H9 (cell line): Measurements from ENCODE around the gene GSTP1. TPM values are rescaled to one million over a fixed set of nuclear protein-coding genes. Genes with fewer than 3 reads are reported as not detected.

ENCODE experiments used
- DNase-seq: peaks from one replicate; pipeline ENCODE4 v3.0.0-alpha.2; 2017
- H2AFZ ChIP-seq: one replicate; pipeline ENCODE4 v1.6.1; 2013; ENCODE audit warnings: mild to moderate bottlenecking, low read length, control low read depth, moderate library complexity
- H2AK5ac ChIP-seq: 2 replicates; pipeline ENCODE4 v1.6.1; 2013; ENCODE audit warnings: low read length, control low read depth, mixed read lengths; ENCODE audit not compliant: insufficient read length
- H2BK120ac ChIP-seq: one replicate; pipeline ENCODE4 v1.6.1; 2013; ENCODE audit warnings: low read depth, mild to moderate bottlenecking, low read length, control low read depth, inconsistent platforms; ENCODE audit not compliant: poor library complexity, severe bottlenecking
- H2BK12ac ChIP-seq: 2 replicates; pipeline ENCODE4 v1.6.1; 2013; ENCODE audit warnings: low read length, control low read depth, mixed read lengths, low read depth; ENCODE audit not compliant: insufficient read length
- H2BK15ac ChIP-seq: 2 replicates; pipeline ENCODE4 v1.6.1; 2013; ENCODE audit warnings: low read depth, low read length, control low read depth
- H2BK20ac ChIP-seq: one replicate; pipeline ENCODE4 v1.6.1; 2013; ENCODE audit warnings: low read depth, mild to moderate bottlenecking, low read length, control low read depth, inconsistent platforms; ENCODE audit not compliant: poor library complexity, severe bottlenecking
- H2BK5ac ChIP-seq: 2 replicates; pipeline ENCODE4 v1.6.1; 2013; ENCODE audit warnings: low read length, control low read depth, mixed read lengths; ENCODE audit not compliant: insufficient read length
- H3K14ac ChIP-seq: 2 replicates; pipeline ENCODE4 v1.6.1; 2013; ENCODE audit warnings: low read length, control low read depth; ENCODE audit not compliant: insufficient read depth
- H3K18ac ChIP-seq: 2 replicates; pipeline ENCODE4 v1.6.1; 2013; ENCODE audit warnings: low read depth, mild to moderate bottlenecking, mixed read lengths, low read length, control low read depth; ENCODE audit not compliant: insufficient read length
- H3K23ac ChIP-seq: 2 replicates; pipeline ENCODE4 v1.6.1; 2013; ENCODE audit warnings: low read length, control low read depth, mixed read lengths, low read depth; ENCODE audit not compliant: insufficient read length
- H3K23me2 ChIP-seq: 2 replicates; pipeline ENCODE4 v1.6.1; 2013; ENCODE audit warnings: low read depth, mild to moderate bottlenecking, mixed read lengths, low read length, control low read depth; ENCODE audit not compliant: insufficient read length, poor library complexity, severe bottlenecking
- H3K27ac ChIP-seq: 2 replicates; pipeline ENCODE4 v1.5.1; 2013; ENCODE audit warnings: low read length, control low read depth, mixed read lengths, low read depth; ENCODE audit not compliant: insufficient read length
- H3K27me3 ChIP-seq: 2 replicates; pipeline ENCODE4 v1.6.1; 2013; ENCODE audit warnings: low read length, control low read depth, inconsistent platforms; ENCODE audit not compliant: insufficient read depth
- H3K4ac ChIP-seq: 2 replicates; pipeline ENCODE4 v1.6.1; 2013; ENCODE audit warnings: low read depth, mild to moderate bottlenecking, control low read depth, inconsistent platforms, low read length, moderate library complexity
- H3K4me1 ChIP-seq: 2 replicates; pipeline ENCODE4 v1.6.1; 2013; ENCODE audit warnings: low read length, control low read depth, inconsistent platforms; ENCODE audit not compliant: insufficient read depth
- H3K4me2 ChIP-seq: 2 replicates; pipeline ENCODE4 v1.6.1; 2013; ENCODE audit warnings: low read length, control low read depth, mixed read lengths; ENCODE audit not compliant: insufficient read length, insufficient read depth
- H3K56ac ChIP-seq: 2 replicates; pipeline ENCODE4 v1.6.1; 2013; ENCODE audit warnings: low read depth, mild to moderate bottlenecking, mixed read lengths, low read length, control low read depth; ENCODE audit not compliant: insufficient read length
- H3K79me1 ChIP-seq: 2 replicates; pipeline ENCODE4 v1.6.1; 2013; ENCODE audit warnings: low read depth, mild to moderate bottlenecking, moderate library complexity, low read length, control low read depth, inconsistent platforms; ENCODE audit not compliant: insufficient read depth, poor library complexity, severe bottlenecking
- H3K79me2 ChIP-seq: 2 replicates; pipeline ENCODE4 v1.6.1; 2013; ENCODE audit warnings: low read length, control low read depth, inconsistent platforms; ENCODE audit not compliant: insufficient read depth
- H3K9ac ChIP-seq: 2 replicates; pipeline ENCODE4 v1.6.1; 2013; ENCODE audit warnings: low read length, control low read depth, mixed read lengths; ENCODE audit not compliant: insufficient read length; ENCODE audit errors: extremely low read depth
- H3K9me3 ChIP-seq: one replicate; pipeline ENCODE4 v1.6.1; 2013; ENCODE audit warnings: low read depth, low read length, inconsistent platforms; ENCODE audit not compliant: control insufficient read depth
- H3T11ph ChIP-seq: one replicate; pipeline ENCODE4 v1.6.1; 2013; ENCODE audit warnings: mild to moderate bottlenecking, low read length, control low read depth, inconsistent platforms
- H4K20me1 ChIP-seq: one replicate; pipeline ENCODE4 v1.6.1; 2013; ENCODE audit not compliant: control insufficient read depth, insufficient read length, insufficient read depth
- H4K5ac ChIP-seq: 2 replicates; pipeline ENCODE4 v1.6.1; 2013; ENCODE audit warnings: low read depth, mild to moderate bottlenecking, mixed read lengths, low read length, control low read depth; ENCODE audit not compliant: insufficient read length
- H4K8ac ChIP-seq: replicated peaks from 2 replicates; pipeline ENCODE4 v1.6.1; 2013; ENCODE audit warnings: low read length, control low read depth, mixed read lengths, low read depth; ENCODE audit not compliant: insufficient read length
- H4K91ac ChIP-seq: 2 replicates; pipeline ENCODE4 v1.6.1; 2013; ENCODE audit warnings: low read depth, mild to moderate bottlenecking, moderate library complexity, mixed read lengths, low read length, control low read depth; ENCODE audit not compliant: insufficient read length
- H3K27ac Mint-ChIP-seq, 3 experiments: 2 replicates in 2 of 3; 3 replicates in 1 of 3; pipeline ENCODE4 v1.8.0; 2020 to 2021; ENCODE audit warnings: mixed read lengths in 3 of 3, mild to moderate bottlenecking in 1 of 3, moderate library complexity in 1 of 3
- H3K27me3 Mint-ChIP-seq: 2 replicates; pipeline ENCODE4 v1.8.0; 2021; ENCODE audit warnings: low read depth, mild to moderate bottlenecking, moderate library complexity, mixed read lengths
- H3K36me3 Mint-ChIP-seq, 3 experiments: 2 replicates in 2 of 3; 3 replicates in 1 of 3; pipeline ENCODE4 v1.8.0; 2020 to 2021; ENCODE audit warnings: low read depth in 3 of 3, mixed read lengths in 3 of 3; ENCODE audit not compliant: insufficient read depth in 1 of 3
- H3K4me1 Mint-ChIP-seq, 2 experiments: 2 replicates each; pipeline ENCODE4 v1.8.0; 2020; ENCODE audit warnings: mixed read lengths in 2 of 2
- H3K4me3 Mint-ChIP-seq, 2 experiments: 2 replicates in 1 of 2; 3 replicates in 1 of 2; pipeline ENCODE4 v1.8.0; 2020 to 2021; ENCODE audit warnings: mild to moderate bottlenecking in 2 of 2, mixed read lengths in 2 of 2, moderate library complexity in 1 of 2
- H3K9me3 Mint-ChIP-seq, 2 experiments: 2 replicates in 1 of 2; 3 replicates in 1 of 2; pipeline ENCODE4 v1.8.0; 2020; ENCODE audit warnings: mild to moderate bottlenecking in 2 of 2, mixed read lengths in 2 of 2, moderate library complexity in 1 of 2
- WGBS: extraction: QIAGEN DNeasy Blood & Tissue Kit; methylation state at CpG from one replicate; pipeline ENCODE4 v1.1.7; 2013; ENCODE audit warnings: missing lambda C conversion rate, low lambda C conversion rate, mixed read lengths; ENCODE audit not compliant: insufficient read length; ENCODE audit errors: extremely low coverage; 5-methylcytosine and 5-hydroxymethylcytosine counted together
- total RNA-seq: library from RNA; stranded (reverse); gene quantifications from 2 replicates; pipeline ENCODE4 v1.2.1, GENCODE V29; 2021
- TF ChIP-seq, protein P1 (sequence below): fragments of 200-600 bp; sonication (generic); conservative IDR thresholded peaks from 3 replicates; pipeline ENCODE4 v1.8.0; 2021; ENCODE audit warnings: antibody characterized with exemption, mild to moderate bottlenecking

GSTP1 gene
- total RNA-seq, 1 experiment from 2014 or later = 1,469 TPM

DNA sequence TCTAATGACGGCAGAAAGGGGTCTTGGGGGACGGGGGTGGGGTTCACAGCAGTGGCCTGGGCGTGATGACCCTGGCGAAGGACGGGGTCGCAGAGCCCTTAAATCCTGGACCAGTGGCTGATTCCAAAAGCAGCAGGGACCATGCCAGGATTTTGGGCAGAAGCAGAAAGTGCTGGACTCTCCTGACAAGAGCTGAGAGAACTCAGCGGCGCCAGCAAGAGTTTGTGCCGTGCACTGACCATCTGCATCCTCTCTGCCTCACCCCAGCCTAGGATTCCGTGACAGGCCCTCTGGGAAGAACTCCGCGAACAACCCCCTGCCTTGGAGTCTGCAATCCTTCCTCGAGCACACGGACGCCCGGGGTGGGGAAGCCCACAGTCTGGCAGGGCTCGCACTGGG, 22.5 kb downstream of the GSTP1 start:
- TF ChIP-seq, protein P1, sequence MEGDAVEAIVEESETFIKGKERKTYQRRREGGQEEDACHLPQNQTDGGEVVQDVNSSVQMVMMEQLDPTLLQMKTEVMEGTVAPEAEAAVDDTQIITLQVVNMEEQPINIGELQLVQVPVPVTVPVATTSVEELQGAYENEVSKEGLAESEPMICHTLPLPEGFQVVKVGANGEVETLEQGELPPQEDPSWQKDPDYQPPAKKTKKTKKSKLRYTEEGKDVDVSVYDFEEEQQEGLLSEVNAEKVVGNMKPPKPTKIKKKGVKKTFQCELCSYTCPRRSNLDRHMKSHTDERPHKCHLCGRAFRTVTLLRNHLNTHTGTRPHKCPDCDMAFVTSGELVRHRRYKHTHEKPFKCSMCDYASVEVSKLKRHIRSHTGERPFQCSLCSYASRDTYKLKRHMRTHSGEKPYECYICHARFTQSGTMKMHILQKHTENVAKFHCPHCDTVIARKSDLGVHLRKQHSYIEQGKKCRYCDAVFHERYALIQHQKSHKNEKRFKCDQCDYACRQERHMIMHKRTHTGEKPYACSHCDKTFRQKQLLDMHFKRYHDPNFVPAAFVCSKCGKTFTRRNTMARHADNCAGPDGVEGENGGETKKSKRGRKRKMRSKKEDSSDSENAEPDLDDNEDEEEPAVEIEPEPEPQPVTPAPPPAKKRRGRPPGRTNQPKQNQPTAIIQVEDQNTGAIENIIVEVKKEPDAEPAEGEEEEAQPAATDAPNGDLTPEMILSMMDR = no peak
- DNase-seq = no peak
- no CpG with 5 or more reads among the region's 17 CpGs for WGBS

More for the DNA sequence above, 22.5 kb downstream of the GSTP1 start:
- Histone ChIP-seq H2BK20ac (no peak overlapping the region), H2BK12ac (no peak overlapping the region), H4K5ac (no peak overlapping the region), H3K27ac (no peak overlapping the region), H3K4me1 (no peaks in the 10 kb centered on the region), H3K27me3 (no peaks in the 10 kb centered on the region), H2BK5ac (no peak overlapping the region), H3K23ac (no peak overlapping the region), H4K20me1 (no peaks in the 10 kb centered on the region), H3T11ph (no peak overlapping the region), H2BK15ac (no peak overlapping the region), H2AK5ac (no peak overlapping the region), H3K9me3 (no peaks in the 10 kb centered on the region), H3K9ac (no peak overlapping the region), H4K8ac (no peak overlapping the region), H3K56ac (no peak overlapping the region), H2AFZ (no peak overlapping the region), H2BK120ac (no peak overlapping the region), H3K79me1 (no peaks in the 10 kb centered on the region), H3K79me2 (no peaks in the 10 kb centered on the region), H4K91ac (no peak overlapping the region), H3K14ac (no peak overlapping the region), H3K23me2 (peaks cover 9% of the 10 kb centered on the region), H3K4ac (no peak overlapping the region), H3K18ac (no peak overlapping the region), H3K4me2 (peak overlapping the region; percentile 76)
- H3K4me3 Mint-ChIP-seq = peak overlapping the region; percentile 88 to 95
- H3K27ac Mint-ChIP-seq = no peak overlapping the region
- H3K4me1 Mint-ChIP-seq = peaks cover 37 to 38% of the 10 kb centered on the region in 2 experiments
- H3K36me3 Mint-ChIP-seq = peaks cover 13 to 31% (median 26%) of the 10 kb centered on the region in 3 experiments
- H3K27me3 Mint-ChIP-seq = peaks cover 9% of the 10 kb centered on the region; the same call in 1 of the 2 replicates
- H3K9me3 Mint-ChIP-seq = peaks cover 7 to 11% of the 10 kb centered on the region in 2 experiments
